ENCODE results near the gene SMIM5.

GRCh38 chr17:75591722-75592302 lies 41.4 kb upstream of the SMIM5 start:
- TF ChIP-seq, protein P1, sequence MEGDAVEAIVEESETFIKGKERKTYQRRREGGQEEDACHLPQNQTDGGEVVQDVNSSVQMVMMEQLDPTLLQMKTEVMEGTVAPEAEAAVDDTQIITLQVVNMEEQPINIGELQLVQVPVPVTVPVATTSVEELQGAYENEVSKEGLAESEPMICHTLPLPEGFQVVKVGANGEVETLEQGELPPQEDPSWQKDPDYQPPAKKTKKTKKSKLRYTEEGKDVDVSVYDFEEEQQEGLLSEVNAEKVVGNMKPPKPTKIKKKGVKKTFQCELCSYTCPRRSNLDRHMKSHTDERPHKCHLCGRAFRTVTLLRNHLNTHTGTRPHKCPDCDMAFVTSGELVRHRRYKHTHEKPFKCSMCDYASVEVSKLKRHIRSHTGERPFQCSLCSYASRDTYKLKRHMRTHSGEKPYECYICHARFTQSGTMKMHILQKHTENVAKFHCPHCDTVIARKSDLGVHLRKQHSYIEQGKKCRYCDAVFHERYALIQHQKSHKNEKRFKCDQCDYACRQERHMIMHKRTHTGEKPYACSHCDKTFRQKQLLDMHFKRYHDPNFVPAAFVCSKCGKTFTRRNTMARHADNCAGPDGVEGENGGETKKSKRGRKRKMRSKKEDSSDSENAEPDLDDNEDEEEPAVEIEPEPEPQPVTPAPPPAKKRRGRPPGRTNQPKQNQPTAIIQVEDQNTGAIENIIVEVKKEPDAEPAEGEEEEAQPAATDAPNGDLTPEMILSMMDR (IDR thresholded peaks at IDR 0.05): no peak
- TF ChIP-seq POLR2A (IDR thresholded peaks at IDR 0.05) (no peak), POLR2AphosphoS5 (IDR thresholded peaks at IDR 0.05; ENCODE audit: insufficient read depth in 1 of 2, low read depth in 1 of 2) (no peak)
